Right lobe of liver (tissue), 4 donors: ENCODE data around the gene MBTPS2.

ENCODE experiments used
- CTCF ChIP-seq, 4 donors: fragments of 200-600 bp in 3 of 4; fragments of 450-650 bp in 1 of 4; IDR thresholded peaks; one replicate each; pipeline versions ENCODE4 v1.5.1 to v1.8.0; 2016 to 2022; ENCODE audit warnings: antibody characterized with exemption in 4 of 4, mild to moderate bottlenecking in 2 of 4
- POLR2A ChIP-seq: fragments of 450-650 bp; IDR thresholded peaks from one replicate; pipeline ENCODE4 v1.6.1; 2017; ENCODE audit warnings: antibody characterized with exemption, mild to moderate bottlenecking
- donor health status: DM: no; HTN: no; CAD: no.
- donor health status: DM: no; HTN: no; CAD: no.
- donor health status: DM: no; HTN: yes; CAD: no.

- no peak for TF ChIP-seq CTCF (IDR thresholded peaks at IDR 0.05)
- no peak for TF ChIP-seq POLR2A
These were observed 87.3 kb downstream of the MBTPS2 start for GRCh38 chrX:21926527-21927278.
